Activated T-helper 1 cell treated with anti-CD3 and anti-CD28 coated beads, Interleukin-12 subunit alpha, Interleukin-12 subunit beta, Interleukin-2, Interleukin-4 antibody, amounts not matched to agents 30 ng/mL and 10 ng/mL and 1 ng/mL, durations not matched to agents 14 hours and 24 hours and 36 hours (primary cell): Measurements from ENCODE around the gene TAB3. TPM values are rescaled to one million over a fixed set of nuclear protein-coding genes. Genes with fewer than 3 reads are reported as not detected.
"Not testable (repeated sequence)": the region's sequence is repeated elsewhere in the genome, so short reads cannot be mapped to it uniquely, and the experiment has no call there.

Source experiments
- DNase-seq: peaks from one replicate; pipeline ENCODE4 v3.0.0; 2021; ENCODE audit warnings: low spot score
- H3K27ac Mint-ChIP-seq: one replicate; pipeline ENCODE4 v1.8.0; 2021; ENCODE audit warnings: mild to moderate bottlenecking, mixed read lengths
- H3K27me3 Mint-ChIP-seq: one replicate; pipeline ENCODE4 v1.8.0; 2022; ENCODE audit warnings: mild to moderate bottlenecking, moderate library complexity, mixed read lengths; ENCODE audit not compliant: insufficient read depth
- H3K36me3 Mint-ChIP-seq: one replicate; pipeline ENCODE4 v1.8.0; 2021; ENCODE audit warnings: low read depth, mixed read lengths
- H3K4me1 Mint-ChIP-seq: one replicate; pipeline ENCODE4 v1.8.0; 2021; ENCODE audit warnings: low read depth, mixed read lengths
- H3K4me3 Mint-ChIP-seq: one replicate; pipeline ENCODE4 v1.8.0; 2021; ENCODE audit warnings: mild to moderate bottlenecking, moderate library complexity, mixed read lengths
- H3K9me3 Mint-ChIP-seq: one replicate; pipeline ENCODE4 v1.8.0; 2021; ENCODE audit warnings: mixed read lengths
- intact Hi-C: fragments of 100-400 bp; cut with micrococcal nuclease; formaldehyde crosslinking; loops from one replicate; pipeline ENCODE4 v1.15.1; 2024
- total RNA-seq: library from RNA; stranded (reverse); gene quantifications from 2 replicates; pipeline ENCODE4 v1.2.3, GENCODE V29; 2022

The TAB3 gene
- total RNA-seq, 1 donor from 2014 or later: 23.7 TPM

DNA sequence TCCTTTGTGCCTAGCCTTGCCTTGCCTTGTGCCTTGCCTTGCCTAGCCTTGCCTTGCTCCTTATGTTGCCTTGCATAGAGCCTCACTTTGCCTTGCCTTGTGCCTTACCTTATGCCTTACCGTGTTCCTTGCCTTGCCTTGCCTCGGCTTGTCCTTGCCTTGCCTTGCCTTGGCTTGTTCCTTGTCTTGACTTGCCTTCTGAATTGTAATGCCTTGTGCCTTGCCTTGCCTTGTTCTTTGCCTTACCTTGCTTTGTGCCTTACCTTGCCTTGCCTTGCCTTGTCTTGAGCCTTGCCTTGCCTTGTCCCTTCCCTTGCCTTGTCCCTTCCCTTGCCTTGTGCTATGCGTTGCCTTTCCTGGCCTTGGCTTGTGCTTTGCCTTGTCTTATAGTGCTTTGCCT, 90.2 kb downstream of the TAB3 start:
- Mint-ChIP-seq H3K9me3 (peaks cover 9% of the 10 kb centered on the region), H3K4me1 (no peaks in the 10 kb centered on the region), H3K36me3 (no peaks in the 10 kb centered on the region), H3K27me3 (no peaks in the 10 kb centered on the region), H3K27ac (no peak overlapping the region), H3K4me3 (no peak overlapping the region)
- intact Hi-C loops: no loop called here
- DNase-seq: no peak

DNA sequence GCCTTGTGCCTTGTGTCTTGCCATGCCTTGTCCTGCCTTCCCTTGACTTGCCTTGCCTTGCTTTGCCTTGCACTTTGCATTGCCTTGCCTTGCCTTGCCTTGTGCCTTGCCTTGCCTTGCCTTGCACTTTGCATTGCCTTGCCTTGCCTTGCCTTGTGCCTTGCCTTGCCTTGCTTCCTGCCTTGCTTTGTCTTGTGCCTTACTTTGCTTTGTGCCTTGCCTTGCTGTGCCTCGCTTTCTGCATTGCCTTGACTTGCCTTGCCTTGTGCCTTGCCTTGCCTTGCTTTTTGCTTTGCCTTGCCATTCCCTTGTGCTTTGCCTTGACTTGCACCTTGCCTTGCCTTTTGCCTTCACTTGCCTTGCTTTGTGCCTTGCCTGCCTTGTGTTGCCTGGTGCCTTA, 91.8 kb downstream of the TAB3 start:
- peaks cover 17% of the 10 kb centered on the region for H3K9me3 Mint-ChIP-seq
- DNase-seq, H3K4me3 Mint-ChIP-seq, H3K36me3 Mint-ChIP-seq, H3K27me3 Mint-ChIP-seq, H3K4me1 Mint-ChIP-seq, H3K27ac Mint-ChIP-seq, intact Hi-C loops: not testable (repeated sequence)

DNA sequence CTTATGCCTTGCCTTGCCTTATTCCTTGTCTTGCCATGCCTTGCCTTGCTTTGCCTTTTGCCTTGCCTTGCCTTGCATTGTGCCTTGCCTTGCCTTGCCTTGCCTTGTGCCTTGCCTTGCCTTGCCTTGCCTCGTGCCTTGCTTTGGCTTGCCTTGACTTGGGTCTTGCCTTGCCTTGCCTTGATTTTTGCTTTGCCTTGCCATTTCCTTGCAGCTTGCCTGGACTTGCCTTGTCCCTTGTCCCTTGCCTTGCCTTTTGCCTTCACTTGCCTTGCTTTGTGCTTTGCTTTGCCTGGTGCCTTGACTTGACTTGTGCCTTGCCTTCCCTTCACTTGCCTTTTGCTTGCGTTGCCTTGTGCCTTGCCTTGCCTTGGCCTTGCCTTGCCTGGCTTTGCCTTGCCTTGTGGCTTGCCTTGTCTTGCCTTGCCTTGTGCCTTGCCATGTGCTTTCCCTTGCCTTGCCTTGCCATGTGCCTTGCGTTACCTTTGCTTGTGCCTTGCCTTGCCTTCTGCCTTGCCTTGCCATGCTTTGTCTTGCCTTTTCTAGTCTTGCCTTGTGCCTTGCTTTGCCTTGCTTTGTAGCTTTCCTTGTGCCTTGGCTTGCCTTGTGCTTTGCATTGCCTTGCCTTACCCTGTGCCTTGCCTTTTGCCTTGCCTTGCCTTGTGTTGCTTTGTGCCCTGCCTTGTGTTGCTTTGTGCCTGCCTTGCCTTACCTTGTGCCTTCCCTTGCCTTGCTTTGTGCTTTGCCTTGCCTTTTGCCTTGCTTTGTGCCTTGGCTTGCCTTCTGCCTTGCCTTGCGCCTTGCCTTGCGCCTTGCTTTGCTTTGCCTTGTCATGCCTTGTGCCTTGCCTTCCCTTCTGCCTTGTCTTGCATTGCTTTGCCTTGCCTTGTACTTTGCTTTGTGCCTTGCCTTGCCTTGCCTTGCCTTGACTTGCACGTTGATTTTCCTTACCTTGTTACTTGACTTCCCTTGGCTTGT, 92.8 kb downstream of the TAB3 start:
- Mint-ChIP-seq H3K27ac (no peak overlapping the region), H3K4me3 (no peak overlapping the region), H3K27me3 (no peaks in the 10 kb centered on the region), H3K36me3 (no peaks in the 10 kb centered on the region), H3K9me3 (peaks cover 17% of the 10 kb centered on the region), H3K4me1 (no peaks in the 10 kb centered on the region)
- intact Hi-C loops: no loop called here
- DNase-seq: no peak

DNA sequence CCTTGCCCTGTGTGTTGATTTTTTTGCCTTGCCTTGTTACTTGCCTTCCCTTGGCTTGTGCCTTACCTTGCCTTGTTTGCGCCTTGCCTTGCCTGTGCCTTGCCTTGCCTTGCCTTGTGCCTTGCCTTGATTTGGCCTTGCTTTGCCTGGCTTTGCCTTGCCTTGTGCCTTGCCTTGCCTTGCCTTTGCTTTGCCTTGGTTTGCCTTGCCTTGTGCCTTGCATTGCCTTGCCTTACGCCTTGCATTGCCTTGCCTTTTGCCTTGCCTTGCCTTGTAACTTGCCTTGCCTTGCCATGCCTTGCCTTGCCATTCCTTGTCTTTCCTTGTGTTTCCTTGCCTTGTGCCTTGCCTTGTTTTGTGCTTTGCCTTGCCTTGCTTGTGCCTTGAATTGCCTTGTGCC, 94.6 kb downstream of the TAB3 start:
- Mint-ChIP-seq H3K27ac (no peak overlapping the region), H3K27me3 (no peaks in the 10 kb centered on the region), H3K4me3 (no peak overlapping the region)

DNA sequence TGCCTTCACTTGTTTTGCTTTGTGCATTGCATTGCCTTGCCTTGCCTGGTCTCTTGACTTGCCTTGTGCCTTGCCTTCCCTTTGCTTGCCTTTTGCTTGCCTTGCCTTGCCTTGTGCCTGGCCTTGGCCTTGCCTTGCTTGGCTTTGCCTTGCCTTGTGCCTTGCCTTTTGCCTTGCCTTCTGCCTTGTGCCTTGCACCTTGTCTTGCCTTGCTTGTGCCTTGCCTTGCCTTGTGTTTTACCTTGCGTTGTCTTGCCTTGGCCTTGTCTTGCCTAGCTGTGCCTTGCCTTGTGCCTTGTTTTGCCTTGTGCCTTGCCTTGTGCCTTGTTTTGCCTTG, 95.3 kb downstream of the TAB3 start:
- Mint-ChIP-seq H3K36me3 (no peaks in the 10 kb centered on the region), H3K9me3 (peaks cover 17% of the 10 kb centered on the region), H3K27me3 (no peaks in the 10 kb centered on the region), H3K4me1 (no peaks in the 10 kb centered on the region), H3K4me3 (no peak overlapping the region), H3K27ac (no peak overlapping the region)
- DNase-seq: no peak
- intact Hi-C loops: no loop called here

More for the DNA sequence above, 94.6 kb downstream of the TAB3 start:
- no peak for DNase-seq
- intact Hi-C loops: no loop called here
- no peaks in the 10 kb centered on the region for H3K4me1 Mint-ChIP-seq
- H3K36me3 Mint-ChIP-seq: no peaks in the 10 kb centered on the region
- H3K9me3 Mint-ChIP-seq: peaks cover 17% of the 10 kb centered on the region

DNA sequence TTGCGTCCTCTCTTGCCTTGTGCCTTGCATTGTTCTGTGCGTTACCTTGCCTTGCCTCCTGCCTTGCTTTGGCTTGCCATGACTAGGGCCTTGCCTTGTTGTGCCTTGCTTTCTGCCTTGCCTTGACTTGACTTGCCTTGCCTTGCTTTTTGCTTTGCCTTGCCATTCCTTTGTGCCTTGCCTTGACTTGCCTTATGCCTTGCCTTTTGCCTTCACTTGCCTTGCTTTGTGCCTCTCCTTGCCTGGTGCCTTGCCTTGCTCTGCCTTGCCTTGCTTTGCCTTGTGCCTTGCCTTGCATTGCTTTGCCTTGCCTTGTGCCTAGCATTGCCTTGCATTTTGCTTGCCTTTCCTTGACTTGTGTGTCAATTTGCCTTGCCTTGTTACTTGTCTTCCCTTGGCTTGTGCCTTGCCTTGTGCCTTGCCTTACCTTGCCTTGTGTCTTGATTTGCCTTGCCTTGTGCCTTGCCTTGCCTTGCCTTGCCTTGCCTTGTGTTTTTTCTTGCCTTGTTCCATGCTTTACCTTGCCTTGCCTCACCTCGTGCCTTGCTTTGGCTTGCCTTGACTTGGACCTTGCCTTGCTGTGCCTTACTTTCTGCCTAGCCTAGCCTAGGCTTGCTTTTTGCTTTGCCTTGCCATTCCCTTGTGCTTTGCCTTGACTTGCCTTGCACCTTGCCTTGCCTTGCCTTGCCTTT, 95.8 kb downstream of the TAB3 start:
- Mint-ChIP-seq H3K36me3 (no peaks in the 10 kb centered on the region), H3K9me3 (peaks cover 17% of the 10 kb centered on the region), H3K27me3 (no peaks in the 10 kb centered on the region), H3K4me1 (no peaks in the 10 kb centered on the region), H3K27ac (no peak overlapping the region), H3K4me3 (no peak overlapping the region)
- DNase-seq: no peak
- intact Hi-C loops: no loop called here

DNA sequence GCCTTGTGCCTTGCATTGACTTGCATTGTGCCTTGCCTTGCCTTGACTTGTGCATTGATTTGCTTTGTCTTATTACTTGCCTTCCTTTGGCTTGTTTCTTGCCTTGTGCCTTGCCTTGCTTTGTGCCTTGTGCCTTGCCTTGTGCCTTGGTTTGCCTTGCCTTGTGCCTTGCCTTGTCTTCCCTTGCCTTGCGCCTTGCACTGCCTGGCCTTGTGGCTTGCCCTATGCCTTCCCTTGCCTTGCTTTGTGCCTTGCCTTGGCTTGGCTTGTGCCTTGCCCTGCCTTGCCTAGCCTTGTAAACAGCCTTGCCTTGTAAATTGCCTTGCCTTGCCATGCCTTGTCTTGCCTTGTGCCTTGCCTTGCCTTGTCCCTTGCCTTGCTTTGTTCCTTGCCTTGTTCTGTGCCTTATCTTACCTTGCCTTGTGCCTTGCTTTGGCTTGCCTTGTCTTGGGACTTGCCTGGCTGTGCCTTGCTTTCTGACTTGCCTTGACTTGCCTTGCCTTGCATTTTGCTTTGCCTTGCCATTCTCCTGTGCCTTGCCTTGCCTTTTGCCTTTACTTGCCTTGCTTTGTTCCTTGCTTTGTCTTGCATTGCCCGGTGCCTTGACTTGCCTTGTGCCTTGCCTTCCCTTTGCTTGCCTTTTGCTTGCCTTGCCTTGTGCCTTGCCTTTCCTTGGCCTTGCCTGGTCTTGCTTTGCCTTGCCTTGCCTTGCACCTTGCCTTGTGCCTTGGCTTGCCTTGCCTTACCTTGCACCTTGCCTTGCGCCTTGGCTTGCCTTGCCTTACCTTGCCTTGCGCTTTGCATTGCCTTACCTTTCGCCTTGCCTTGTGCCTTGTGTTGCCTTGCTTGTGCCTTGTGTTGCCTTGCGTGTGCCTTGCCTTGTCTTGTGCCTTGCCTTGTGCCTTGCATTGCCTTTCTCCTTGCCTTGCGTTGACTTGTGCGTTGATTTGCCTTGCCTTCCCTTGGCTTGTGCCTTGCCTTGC, 97.5 kb downstream of the TAB3 start:
- intact Hi-C loops: no loop called here
- DNase-seq: no peak
- Mint-ChIP-seq H3K4me3 (no peak overlapping the region), H3K9me3 (peaks cover 17% of the 10 kb centered on the region), H3K27me3 (no peaks in the 10 kb centered on the region), H3K4me1 (no peaks in the 10 kb centered on the region), H3K36me3 (no peaks in the 10 kb centered on the region), H3K27ac (no peak overlapping the region)

DNA sequence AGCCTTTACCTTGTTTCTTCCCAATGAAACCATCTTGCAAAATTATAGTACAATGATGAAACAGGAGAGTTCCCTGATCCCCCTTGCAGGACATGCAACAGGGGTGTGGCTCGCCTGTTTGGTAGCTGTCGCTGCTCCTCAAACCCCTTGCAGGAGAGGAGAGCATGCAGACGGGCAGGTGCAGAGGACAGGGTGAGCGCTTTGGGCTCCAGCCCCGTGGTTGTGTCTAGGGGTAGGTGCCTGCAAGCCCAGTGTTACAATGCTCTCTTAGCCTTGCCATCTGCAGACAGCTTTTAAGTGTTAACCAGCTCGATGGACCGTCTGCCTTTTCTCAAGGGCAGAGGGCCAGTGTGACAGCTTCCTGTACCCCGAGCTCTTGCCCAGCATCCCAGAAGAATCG, 102.0 kb downstream of the TAB3 start:
- intact Hi-C loops: no loop called here
- Mint-ChIP-seq H3K27me3 (no peaks in the 10 kb centered on the region), H3K27ac (no peak overlapping the region), H3K9me3 (no peaks in the 10 kb centered on the region), H3K4me1 (peaks cover 4% of the 10 kb centered on the region), H3K4me3 (no peak overlapping the region), H3K36me3 (no peaks in the 10 kb centered on the region)
- DNase-seq: no peak

DNA sequence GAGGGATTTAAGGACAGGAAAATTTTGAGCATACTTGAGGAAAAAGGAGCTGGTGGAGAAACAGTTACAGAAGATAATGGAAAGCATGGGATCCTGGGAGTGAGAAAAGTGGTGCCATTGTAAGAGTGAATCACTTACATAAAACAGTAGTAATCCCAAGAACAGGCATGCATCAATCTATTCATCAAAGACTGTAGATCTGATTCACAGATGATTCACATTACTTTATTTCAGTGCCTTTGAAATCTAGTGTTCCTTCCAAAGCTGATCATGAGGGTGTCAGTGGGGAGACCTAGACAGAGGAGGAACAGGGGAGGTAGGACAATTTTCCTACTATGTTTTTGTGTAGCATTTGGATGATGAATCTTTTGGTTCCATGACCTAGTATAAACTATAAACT, 102.7 kb downstream of the TAB3 start:
- Mint-ChIP-seq H3K4me3 (no peak overlapping the region), H3K27ac (no peak overlapping the region), H3K4me1 (peaks cover 10% of the 10 kb centered on the region), H3K36me3 (no peaks in the 10 kb centered on the region), H3K9me3 (no peaks in the 10 kb centered on the region), H3K27me3 (no peaks in the 10 kb centered on the region)
- intact Hi-C loops: no loop called here
- DNase-seq: no peak

DNA sequence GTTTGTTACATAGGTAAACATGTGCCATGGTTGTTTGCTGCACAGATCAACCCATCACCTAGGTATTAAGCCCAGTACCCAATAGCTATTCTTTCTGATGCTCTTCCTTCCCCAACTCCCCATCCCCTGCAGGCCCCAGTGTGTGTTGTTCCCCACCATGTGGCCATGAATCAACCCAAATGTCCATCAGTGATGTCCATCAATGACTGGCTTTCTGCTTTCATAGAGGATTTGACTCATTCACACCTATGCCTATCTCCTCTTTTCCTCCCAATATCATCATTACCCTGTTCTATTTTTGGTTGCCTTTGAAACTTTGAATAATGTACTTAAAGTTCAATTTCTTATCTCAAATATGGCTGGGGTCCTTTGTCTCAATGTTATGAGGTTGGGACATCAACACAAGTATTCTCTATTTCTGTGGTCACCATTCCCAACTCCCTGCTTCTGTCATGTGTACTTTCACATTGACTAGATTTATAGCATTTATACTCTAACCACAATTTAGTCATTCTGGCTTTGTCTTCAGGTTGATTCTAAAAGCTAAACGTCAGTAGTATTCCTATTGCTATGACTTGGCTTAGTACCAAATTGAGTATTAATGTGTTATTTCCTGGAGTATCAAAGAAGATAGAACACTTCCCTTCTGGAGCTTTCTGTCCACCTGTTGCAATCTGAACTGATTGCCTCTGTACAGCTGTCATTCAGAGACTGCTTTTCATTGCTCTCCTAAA, 107.2 kb downstream of the TAB3 start:
- H3K27me3 Mint-ChIP-seq: no peaks in the 10 kb centered on the region
- peaks cover 2% of the 10 kb centered on the region for H3K36me3 Mint-ChIP-seq
- no peak for DNase-seq
- H3K9me3 Mint-ChIP-seq: no peaks in the 10 kb centered on the region
- H3K4me3 Mint-ChIP-seq: no peak overlapping the region
- peaks cover 10% of the 10 kb centered on the region for H3K4me1 Mint-ChIP-seq
- intact Hi-C loops: loop anchor here (5.0 kb wide), 1 partner anchor 45 kb away; no protein-coding TSS in a partner anchor
- no peak overlapping the region for H3K27ac Mint-ChIP-seq

DNA sequence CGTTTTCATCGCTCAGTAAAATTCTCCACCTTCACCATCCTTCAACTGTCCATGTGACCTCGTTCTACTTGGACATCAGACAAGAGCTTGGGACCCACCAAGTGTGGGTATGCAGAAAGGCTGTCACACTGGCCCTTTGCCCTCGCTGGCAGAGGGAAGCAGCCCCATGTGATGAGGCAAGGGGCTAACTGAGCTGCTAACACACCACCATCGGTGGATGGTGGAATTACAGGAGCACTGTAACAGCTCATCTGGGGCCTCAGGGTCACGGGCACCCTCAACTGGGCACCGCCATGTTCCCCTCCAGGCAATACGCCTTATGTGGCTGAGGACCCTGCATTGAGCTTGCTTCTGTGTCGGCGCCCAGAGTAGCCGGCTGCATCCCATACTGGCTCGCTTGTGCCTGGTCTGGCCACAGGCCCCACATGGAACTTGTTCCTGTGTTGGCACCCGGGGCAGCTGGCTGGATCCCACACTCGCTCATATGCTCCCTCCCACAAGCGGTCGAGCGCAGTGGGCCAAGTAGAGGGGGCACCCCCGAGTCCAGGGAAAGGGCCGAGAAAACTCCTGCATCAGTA, 109.5 kb downstream of the TAB3 start:
- peaks cover 2% of the 10 kb centered on the region for H3K36me3 Mint-ChIP-seq
- no peak for DNase-seq
- H3K27me3 Mint-ChIP-seq: no peaks in the 10 kb centered on the region
- peaks cover 10% of the 10 kb centered on the region for H3K4me1 Mint-ChIP-seq
- H3K27ac Mint-ChIP-seq: no peak overlapping the region
- no peaks in the 10 kb centered on the region for H3K9me3 Mint-ChIP-seq
- H3K4me3 Mint-ChIP-seq: no peak overlapping the region
- intact Hi-C loops: loop anchor here (5.0 kb wide), 1 partner anchor 48 kb away; no protein-coding TSS in a partner anchor

DNA sequence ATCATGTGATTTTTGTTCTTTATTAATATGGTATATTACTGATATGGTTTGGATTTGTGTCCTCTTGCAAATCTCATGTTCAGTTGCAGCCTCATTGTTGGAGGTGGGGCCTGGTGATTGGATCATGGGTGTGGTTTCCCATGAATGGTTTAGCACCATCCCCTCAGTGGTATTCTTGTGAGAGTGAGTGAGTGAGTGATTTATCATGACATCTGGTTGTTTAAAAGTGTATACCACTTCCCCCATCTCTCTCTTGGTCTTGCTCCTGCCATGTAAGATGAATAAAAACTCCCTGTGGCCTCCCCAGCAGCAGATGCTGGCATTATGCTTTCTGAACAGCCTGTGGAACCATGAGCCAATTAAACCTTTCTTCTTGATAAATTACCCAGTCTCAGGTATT, 111.5 kb downstream of the TAB3 start:
- no peak overlapping the region for H3K27ac Mint-ChIP-seq
- no peak overlapping the region for H3K4me3 Mint-ChIP-seq
- peaks cover 2% of the 10 kb centered on the region for H3K36me3 Mint-ChIP-seq
- peaks cover 3% of the 10 kb centered on the region for H3K9me3 Mint-ChIP-seq
- no peak for DNase-seq
- intact Hi-C loops: no loop called here
- no peaks in the 10 kb centered on the region for H3K27me3 Mint-ChIP-seq
- H3K4me1 Mint-ChIP-seq: peaks cover 10% of the 10 kb centered on the region
